ENCODE data around the gene KRTAP10-5.

GRCh38 chr21:44583800-44584147, 3.4 kb upstream of the KRTAP10-5 start:
- TF ChIP-seq CTCF (optimal IDR thresholded peaks at IDR 0.05 in 1 of 3, IDR thresholded peaks at IDR 0.05 in 1 of 3, conservative IDR thresholded peaks at IDR 0.05 in 1 of 3; ENCODE audit: extremely low read depth in 1 of 3, insufficient read depth in 2 of 3, low read length in 3 of 3) (no peak), EZH2 (IDR thresholded peaks at IDR 0.05; ENCODE audit: low read length) (no peak)
